H9 (cell line): Measurements from ENCODE around the gene EDN1. TPM values are rescaled to one million over a fixed set of nuclear protein-coding genes. Genes with fewer than 3 reads are reported as not detected.

Experiments
- DNase-seq: peaks from one replicate; pipeline ENCODE4 v3.0.0-alpha.2; 2017
- H2AFZ ChIP-seq: one replicate; pipeline ENCODE4 v1.6.1; 2013; ENCODE audit warnings: mild to moderate bottlenecking, low read length, control low read depth, moderate library complexity
- H2AK5ac ChIP-seq: 2 replicates; pipeline ENCODE4 v1.6.1; 2013; ENCODE audit warnings: low read length, control low read depth, mixed read lengths; ENCODE audit not compliant: insufficient read length
- H2BK120ac ChIP-seq: one replicate; pipeline ENCODE4 v1.6.1; 2013; ENCODE audit warnings: low read depth, mild to moderate bottlenecking, low read length, control low read depth, inconsistent platforms; ENCODE audit not compliant: poor library complexity, severe bottlenecking
- H2BK12ac ChIP-seq: 2 replicates; pipeline ENCODE4 v1.6.1; 2013; ENCODE audit warnings: low read length, control low read depth, mixed read lengths, low read depth; ENCODE audit not compliant: insufficient read length
- H2BK15ac ChIP-seq: 2 replicates; pipeline ENCODE4 v1.6.1; 2013; ENCODE audit warnings: low read depth, low read length, control low read depth
- H2BK20ac ChIP-seq: one replicate; pipeline ENCODE4 v1.6.1; 2013; ENCODE audit warnings: low read depth, mild to moderate bottlenecking, low read length, control low read depth, inconsistent platforms; ENCODE audit not compliant: poor library complexity, severe bottlenecking
- H2BK5ac ChIP-seq: 2 replicates; pipeline ENCODE4 v1.6.1; 2013; ENCODE audit warnings: low read length, control low read depth, mixed read lengths; ENCODE audit not compliant: insufficient read length
- H3K14ac ChIP-seq: 2 replicates; pipeline ENCODE4 v1.6.1; 2013; ENCODE audit warnings: low read length, control low read depth; ENCODE audit not compliant: insufficient read depth
- H3K18ac ChIP-seq: 2 replicates; pipeline ENCODE4 v1.6.1; 2013; ENCODE audit warnings: low read depth, mild to moderate bottlenecking, mixed read lengths, low read length, control low read depth; ENCODE audit not compliant: insufficient read length
- H3K23ac ChIP-seq: 2 replicates; pipeline ENCODE4 v1.6.1; 2013; ENCODE audit warnings: low read length, control low read depth, mixed read lengths, low read depth; ENCODE audit not compliant: insufficient read length
- H3K23me2 ChIP-seq: 2 replicates; pipeline ENCODE4 v1.6.1; 2013; ENCODE audit warnings: low read depth, mild to moderate bottlenecking, mixed read lengths, low read length, control low read depth; ENCODE audit not compliant: insufficient read length, poor library complexity, severe bottlenecking
- H3K27ac ChIP-seq: 2 replicates; pipeline ENCODE4 v1.5.1; 2013; ENCODE audit warnings: low read length, control low read depth, mixed read lengths, low read depth; ENCODE audit not compliant: insufficient read length
- H3K27me3 ChIP-seq: 2 replicates; pipeline ENCODE4 v1.6.1; 2013; ENCODE audit warnings: low read length, control low read depth, inconsistent platforms; ENCODE audit not compliant: insufficient read depth
- H3K4ac ChIP-seq: 2 replicates; pipeline ENCODE4 v1.6.1; 2013; ENCODE audit warnings: low read depth, mild to moderate bottlenecking, control low read depth, inconsistent platforms, low read length, moderate library complexity
- H3K4me1 ChIP-seq: 2 replicates; pipeline ENCODE4 v1.6.1; 2013; ENCODE audit warnings: low read length, control low read depth, inconsistent platforms; ENCODE audit not compliant: insufficient read depth
- H3K4me2 ChIP-seq: 2 replicates; pipeline ENCODE4 v1.6.1; 2013; ENCODE audit warnings: low read length, control low read depth, mixed read lengths; ENCODE audit not compliant: insufficient read length, insufficient read depth
- H3K56ac ChIP-seq: 2 replicates; pipeline ENCODE4 v1.6.1; 2013; ENCODE audit warnings: low read depth, mild to moderate bottlenecking, mixed read lengths, low read length, control low read depth; ENCODE audit not compliant: insufficient read length
- H3K79me1 ChIP-seq: 2 replicates; pipeline ENCODE4 v1.6.1; 2013; ENCODE audit warnings: low read depth, mild to moderate bottlenecking, moderate library complexity, low read length, control low read depth, inconsistent platforms; ENCODE audit not compliant: insufficient read depth, poor library complexity, severe bottlenecking
- H3K79me2 ChIP-seq: 2 replicates; pipeline ENCODE4 v1.6.1; 2013; ENCODE audit warnings: low read length, control low read depth, inconsistent platforms; ENCODE audit not compliant: insufficient read depth
- H3K9ac ChIP-seq: 2 replicates; pipeline ENCODE4 v1.6.1; 2013; ENCODE audit warnings: low read length, control low read depth, mixed read lengths; ENCODE audit not compliant: insufficient read length; ENCODE audit errors: extremely low read depth
- H3K9me3 ChIP-seq: one replicate; pipeline ENCODE4 v1.6.1; 2013; ENCODE audit warnings: low read depth, low read length, inconsistent platforms; ENCODE audit not compliant: control insufficient read depth
- H3T11ph ChIP-seq: one replicate; pipeline ENCODE4 v1.6.1; 2013; ENCODE audit warnings: mild to moderate bottlenecking, low read length, control low read depth, inconsistent platforms
- H4K20me1 ChIP-seq: one replicate; pipeline ENCODE4 v1.6.1; 2013; ENCODE audit not compliant: control insufficient read depth, insufficient read length, insufficient read depth
- H4K5ac ChIP-seq: 2 replicates; pipeline ENCODE4 v1.6.1; 2013; ENCODE audit warnings: low read depth, mild to moderate bottlenecking, mixed read lengths, low read length, control low read depth; ENCODE audit not compliant: insufficient read length
- H4K8ac ChIP-seq: replicated peaks from 2 replicates; pipeline ENCODE4 v1.6.1; 2013; ENCODE audit warnings: low read length, control low read depth, mixed read lengths, low read depth; ENCODE audit not compliant: insufficient read length
- H4K91ac ChIP-seq: 2 replicates; pipeline ENCODE4 v1.6.1; 2013; ENCODE audit warnings: low read depth, mild to moderate bottlenecking, moderate library complexity, mixed read lengths, low read length, control low read depth; ENCODE audit not compliant: insufficient read length
- H3K27ac Mint-ChIP-seq, 3 experiments: 2 replicates in 2 of 3; 3 replicates in 1 of 3; pipeline ENCODE4 v1.8.0; 2020 to 2021; ENCODE audit warnings: mixed read lengths in 3 of 3, mild to moderate bottlenecking in 1 of 3, moderate library complexity in 1 of 3
- H3K27me3 Mint-ChIP-seq: 2 replicates; pipeline ENCODE4 v1.8.0; 2021; ENCODE audit warnings: low read depth, mild to moderate bottlenecking, moderate library complexity, mixed read lengths
- H3K36me3 Mint-ChIP-seq, 3 experiments: 2 replicates in 2 of 3; 3 replicates in 1 of 3; pipeline ENCODE4 v1.8.0; 2020 to 2021; ENCODE audit warnings: low read depth in 3 of 3, mixed read lengths in 3 of 3; ENCODE audit not compliant: insufficient read depth in 1 of 3
- H3K4me1 Mint-ChIP-seq, 2 experiments: 2 replicates each; pipeline ENCODE4 v1.8.0; 2020; ENCODE audit warnings: mixed read lengths in 2 of 2
- H3K4me3 Mint-ChIP-seq, 2 experiments: 2 replicates in 1 of 2; 3 replicates in 1 of 2; pipeline ENCODE4 v1.8.0; 2020 to 2021; ENCODE audit warnings: mild to moderate bottlenecking in 2 of 2, mixed read lengths in 2 of 2, moderate library complexity in 1 of 2
- H3K9me3 Mint-ChIP-seq, 2 experiments: 2 replicates in 1 of 2; 3 replicates in 1 of 2; pipeline ENCODE4 v1.8.0; 2020; ENCODE audit warnings: mild to moderate bottlenecking in 2 of 2, mixed read lengths in 2 of 2, moderate library complexity in 1 of 2
- WGBS: extraction: QIAGEN DNeasy Blood & Tissue Kit; methylation state at CpG from one replicate; pipeline ENCODE4 v1.1.7; 2013; ENCODE audit warnings: missing lambda C conversion rate, low lambda C conversion rate, mixed read lengths; ENCODE audit not compliant: insufficient read length; ENCODE audit errors: extremely low coverage; 5-methylcytosine and 5-hydroxymethylcytosine counted together
- total RNA-seq: library from RNA; stranded (reverse); gene quantifications from 2 replicates; pipeline ENCODE4 v1.2.1, GENCODE V29; 2021
- TF ChIP-seq, protein P1 (sequence below): fragments of 200-600 bp; sonication (generic); conservative IDR thresholded peaks from 3 replicates; pipeline ENCODE4 v1.8.0; 2021; ENCODE audit warnings: antibody characterized with exemption, mild to moderate bottlenecking

EDN1 gene
- total RNA-seq, 1 experiment from 2014 or later, result 2.1 TPM

DNA sequence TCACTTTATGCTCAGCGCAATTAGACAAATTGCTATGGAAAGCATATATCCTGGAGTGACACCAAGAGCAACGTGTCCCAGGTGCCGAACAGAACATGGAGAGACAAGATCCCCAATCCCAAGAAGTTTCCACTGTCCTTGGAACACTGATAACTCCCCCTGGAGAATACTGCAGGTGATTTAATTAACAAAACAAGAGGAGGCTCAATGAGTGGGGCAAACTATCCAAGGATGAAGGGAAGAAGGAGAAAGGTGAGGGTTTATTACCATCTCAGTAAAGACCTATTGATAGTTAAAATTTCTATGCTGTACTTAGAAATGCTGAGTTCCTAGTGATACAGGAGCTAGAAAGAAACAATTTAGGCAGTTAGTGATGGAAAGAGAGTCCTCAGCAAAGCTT, 35.7 kb downstream of the EDN1 start:
- peaks cover 0 to 12% (median 10%) of the 10 kb centered on the region in 3 experiments; a peak in 5 of 7 replicates for H3K36me3 Mint-ChIP-seq

More for the DNA sequence above, 35.7 kb downstream of the EDN1 start:
- Histone ChIP-seq H2BK12ac (no peak overlapping the region), H2BK5ac (no peak overlapping the region), H3K4me2 (peak overlapping the region; percentile 27), H3K27ac (peak overlapping the region; percentile 49), H4K8ac (no peak overlapping the region), H3K4ac (no peak overlapping the region), H3K4me1 (peaks cover 16% of the 10 kb centered on the region), H4K91ac (no peak overlapping the region), H2BK15ac (no peak overlapping the region), H3K14ac (no peak overlapping the region), H3K27me3 (no peaks in the 10 kb centered on the region), H4K5ac (no peak overlapping the region), H2BK120ac (no peak overlapping the region), H3K79me2 (no peaks in the 10 kb centered on the region), H3K79me1 (no peaks in the 10 kb centered on the region), H2AFZ (no peak overlapping the region), H3K56ac (no peak overlapping the region), H2AK5ac (no peak overlapping the region), H3K9ac (no peak overlapping the region), H4K20me1 (no peaks in the 10 kb centered on the region), H3K23me2 (no peaks in the 10 kb centered on the region), H3K23ac (no peak overlapping the region), H3T11ph (no peak overlapping the region), H3K18ac (no peak overlapping the region), H3K9me3 (no peaks in the 10 kb centered on the region), H2BK20ac (no peak overlapping the region)
- peak overlapping the region; percentile 11 to 83 (median 54); a peak in 5 of 7 replicates for H3K27ac Mint-ChIP-seq
- TF ChIP-seq, protein P1, sequence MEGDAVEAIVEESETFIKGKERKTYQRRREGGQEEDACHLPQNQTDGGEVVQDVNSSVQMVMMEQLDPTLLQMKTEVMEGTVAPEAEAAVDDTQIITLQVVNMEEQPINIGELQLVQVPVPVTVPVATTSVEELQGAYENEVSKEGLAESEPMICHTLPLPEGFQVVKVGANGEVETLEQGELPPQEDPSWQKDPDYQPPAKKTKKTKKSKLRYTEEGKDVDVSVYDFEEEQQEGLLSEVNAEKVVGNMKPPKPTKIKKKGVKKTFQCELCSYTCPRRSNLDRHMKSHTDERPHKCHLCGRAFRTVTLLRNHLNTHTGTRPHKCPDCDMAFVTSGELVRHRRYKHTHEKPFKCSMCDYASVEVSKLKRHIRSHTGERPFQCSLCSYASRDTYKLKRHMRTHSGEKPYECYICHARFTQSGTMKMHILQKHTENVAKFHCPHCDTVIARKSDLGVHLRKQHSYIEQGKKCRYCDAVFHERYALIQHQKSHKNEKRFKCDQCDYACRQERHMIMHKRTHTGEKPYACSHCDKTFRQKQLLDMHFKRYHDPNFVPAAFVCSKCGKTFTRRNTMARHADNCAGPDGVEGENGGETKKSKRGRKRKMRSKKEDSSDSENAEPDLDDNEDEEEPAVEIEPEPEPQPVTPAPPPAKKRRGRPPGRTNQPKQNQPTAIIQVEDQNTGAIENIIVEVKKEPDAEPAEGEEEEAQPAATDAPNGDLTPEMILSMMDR, result no peak
- no peak for DNase-seq
- H3K4me3 Mint-ChIP-seq, result peak overlapping the region; percentile 4 to 48; a peak in 2 of 5 replicates
- H3K27me3 Mint-ChIP-seq, result no peaks in the 10 kb centered on the region
- WGBS, result no CpG with 5 or more reads among the region's 3 CpGs
- peaks cover 58 to 59% of the 10 kb centered on the region in 2 experiments for H3K4me1 Mint-ChIP-seq
- H3K9me3 Mint-ChIP-seq, result peaks cover 3 to 13% of the 10 kb centered on the region in 2 experiments
